ENCODE measurements around the gene NUP214.

DNA sequence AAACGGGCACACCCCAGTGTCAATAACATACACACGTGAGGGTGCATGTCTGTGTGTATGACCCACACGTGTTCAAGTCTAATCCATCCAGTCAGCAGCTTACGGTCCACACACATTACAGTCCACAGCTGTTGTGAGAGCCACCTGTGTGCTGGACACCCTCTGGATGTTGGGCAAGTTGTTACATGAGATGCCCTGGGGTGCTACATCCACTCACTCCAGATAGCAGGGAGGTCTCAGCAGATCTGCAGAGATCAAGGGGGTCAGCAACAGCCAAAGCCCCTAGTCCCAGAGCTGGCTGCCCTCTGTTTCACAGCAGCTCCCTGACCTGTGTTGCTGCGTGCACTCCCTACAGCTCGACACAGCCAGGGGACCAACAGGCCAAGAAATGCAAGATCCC is 33.4 kb upstream of the NUP214 start:
- TF ChIP-seq, protein P1, sequence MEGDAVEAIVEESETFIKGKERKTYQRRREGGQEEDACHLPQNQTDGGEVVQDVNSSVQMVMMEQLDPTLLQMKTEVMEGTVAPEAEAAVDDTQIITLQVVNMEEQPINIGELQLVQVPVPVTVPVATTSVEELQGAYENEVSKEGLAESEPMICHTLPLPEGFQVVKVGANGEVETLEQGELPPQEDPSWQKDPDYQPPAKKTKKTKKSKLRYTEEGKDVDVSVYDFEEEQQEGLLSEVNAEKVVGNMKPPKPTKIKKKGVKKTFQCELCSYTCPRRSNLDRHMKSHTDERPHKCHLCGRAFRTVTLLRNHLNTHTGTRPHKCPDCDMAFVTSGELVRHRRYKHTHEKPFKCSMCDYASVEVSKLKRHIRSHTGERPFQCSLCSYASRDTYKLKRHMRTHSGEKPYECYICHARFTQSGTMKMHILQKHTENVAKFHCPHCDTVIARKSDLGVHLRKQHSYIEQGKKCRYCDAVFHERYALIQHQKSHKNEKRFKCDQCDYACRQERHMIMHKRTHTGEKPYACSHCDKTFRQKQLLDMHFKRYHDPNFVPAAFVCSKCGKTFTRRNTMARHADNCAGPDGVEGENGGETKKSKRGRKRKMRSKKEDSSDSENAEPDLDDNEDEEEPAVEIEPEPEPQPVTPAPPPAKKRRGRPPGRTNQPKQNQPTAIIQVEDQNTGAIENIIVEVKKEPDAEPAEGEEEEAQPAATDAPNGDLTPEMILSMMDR (IDR thresholded peaks at IDR 0.05) = no peak
- TF ChIP-seq POLR2A (IDR thresholded peaks at IDR 0.05) = no peak
